HuH-7.5 (cell line): Measurements from ENCODE around the gene RNF114.
"Not testable (repeated sequence)": the region's sequence is repeated elsewhere in the genome, so short reads cannot be mapped to it uniquely, and the experiment has no call there.

ENCODE experiments used
- DNase-seq: peaks from one replicate; pipeline ENCODE4 v3.0.0; 2011; ENCODE audit warnings: low spot score

Gene RNF114

DNA sequence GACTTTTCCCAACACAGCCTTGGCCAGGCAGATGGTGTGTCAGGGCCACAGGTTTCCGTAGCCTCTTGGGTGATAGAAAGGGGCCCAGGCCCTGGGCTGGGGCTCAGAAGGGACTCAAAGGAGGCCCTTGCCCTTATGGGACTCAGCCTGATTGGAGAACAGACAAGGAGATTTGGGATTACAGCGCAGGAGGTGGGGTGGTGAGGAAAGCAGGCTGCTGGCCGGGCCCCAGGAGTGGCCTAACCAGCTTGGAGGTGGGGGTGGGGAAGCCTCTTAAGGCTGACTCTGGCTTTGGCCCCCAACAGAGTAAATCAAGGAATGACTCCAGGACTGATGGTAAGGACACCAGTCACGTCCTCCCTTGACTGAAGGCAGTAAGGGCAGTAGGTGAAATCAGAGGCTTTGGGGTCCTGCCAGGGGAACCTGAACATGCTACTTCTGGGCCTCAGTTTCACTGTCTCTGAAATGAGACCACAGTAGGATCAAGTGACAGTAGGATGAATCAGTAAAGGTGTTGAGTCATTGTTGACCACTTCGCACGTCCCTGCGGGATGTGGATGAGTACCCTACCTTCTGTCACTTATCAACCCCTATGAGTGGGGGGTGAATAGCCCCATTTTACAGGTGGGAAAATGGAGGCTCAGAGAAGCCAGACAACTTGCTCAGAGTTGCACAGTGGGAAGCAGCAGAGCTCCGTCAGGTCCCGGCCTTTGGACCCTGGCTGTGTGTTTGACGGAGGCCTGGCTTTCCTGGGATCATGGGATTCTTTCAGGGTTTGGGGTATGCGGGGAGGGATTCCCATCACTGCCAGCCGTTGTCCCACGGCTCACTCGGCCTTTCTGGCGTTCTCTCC, 51.0 kb downstream of the RNF114 start:
- no peak for DNase-seq

DNA sequence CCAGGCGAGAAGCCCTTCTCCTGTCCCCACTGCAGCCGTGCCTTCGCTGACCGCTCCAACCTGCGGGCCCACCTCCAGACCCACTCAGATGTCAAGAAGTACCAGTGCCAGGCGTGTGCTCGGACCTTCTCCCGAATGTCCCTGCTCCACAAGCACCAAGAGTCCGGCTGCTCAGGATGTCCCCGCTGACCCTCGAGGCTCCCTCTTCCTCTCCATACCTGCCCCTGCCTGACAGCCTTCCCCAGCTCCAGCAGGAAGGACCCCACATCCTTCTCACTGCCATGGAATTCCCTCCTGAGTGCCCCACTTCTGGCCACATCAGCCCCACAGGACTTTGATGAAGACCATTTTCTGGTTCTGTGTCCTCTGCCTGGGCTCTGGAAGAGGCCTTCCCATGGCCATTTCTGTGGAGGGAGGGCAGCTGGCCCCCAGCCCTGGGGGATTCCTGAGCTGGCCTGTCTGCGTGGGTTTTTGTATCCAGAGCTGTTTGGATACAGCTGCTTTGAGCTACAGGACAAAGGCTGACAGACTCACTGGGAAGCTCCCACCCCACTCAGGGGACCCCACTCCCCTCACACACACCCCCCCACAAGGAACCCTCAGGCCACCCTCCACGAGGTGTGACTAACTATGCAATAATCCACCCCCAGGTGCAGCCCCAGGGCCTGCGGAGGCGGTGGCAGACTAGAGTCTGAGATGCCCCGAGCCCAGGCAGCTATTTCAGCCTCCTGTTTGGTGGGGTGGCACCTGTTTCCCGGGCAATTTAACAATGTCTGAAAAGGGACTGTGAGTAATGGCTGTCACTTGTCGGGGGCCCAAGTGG, 51.9 kb downstream of the RNF114 start:
- DNase-seq: no peak

DNA sequence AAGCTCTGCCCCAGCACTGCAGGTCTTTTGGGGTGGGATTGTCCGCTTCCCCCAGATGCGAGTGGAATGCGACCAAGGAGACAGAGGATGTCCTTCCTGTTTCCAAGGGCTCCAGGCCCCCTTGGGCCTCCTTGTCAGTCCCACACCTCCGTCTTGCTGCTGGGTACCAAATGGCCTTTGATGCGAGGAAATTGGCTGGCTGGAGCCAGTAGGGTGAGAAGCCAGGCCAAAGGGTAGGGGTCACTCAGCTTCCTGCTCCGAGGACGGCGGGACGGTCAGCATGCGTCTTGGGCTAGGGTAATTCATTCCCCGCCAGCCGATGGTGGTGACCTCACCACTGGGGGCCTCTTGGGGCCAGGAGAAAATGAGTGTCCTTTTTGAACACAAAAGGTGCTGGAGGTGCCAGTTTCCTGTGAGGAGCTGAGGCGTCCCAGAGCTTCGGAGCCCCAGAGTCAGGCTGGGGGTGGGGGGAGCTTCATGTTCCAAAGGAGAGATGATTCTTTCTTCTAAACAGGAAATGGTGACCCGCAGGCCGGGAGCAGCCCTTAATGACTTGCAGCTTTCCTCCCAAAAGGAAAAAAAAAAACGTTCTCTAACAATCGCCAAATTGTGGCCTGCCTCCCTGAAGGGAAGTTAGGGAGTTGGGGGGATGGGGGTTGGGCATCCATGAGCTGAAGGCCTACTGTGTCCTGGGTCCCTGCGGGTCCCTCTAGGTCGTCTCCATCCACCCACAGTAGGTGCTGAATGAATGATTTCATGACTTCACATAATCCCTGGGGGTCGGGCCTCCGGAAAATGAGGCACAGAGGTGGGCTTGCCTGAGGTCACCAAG, 53.3 kb downstream of the RNF114 start:
- DNase-seq: no peak

DNA sequence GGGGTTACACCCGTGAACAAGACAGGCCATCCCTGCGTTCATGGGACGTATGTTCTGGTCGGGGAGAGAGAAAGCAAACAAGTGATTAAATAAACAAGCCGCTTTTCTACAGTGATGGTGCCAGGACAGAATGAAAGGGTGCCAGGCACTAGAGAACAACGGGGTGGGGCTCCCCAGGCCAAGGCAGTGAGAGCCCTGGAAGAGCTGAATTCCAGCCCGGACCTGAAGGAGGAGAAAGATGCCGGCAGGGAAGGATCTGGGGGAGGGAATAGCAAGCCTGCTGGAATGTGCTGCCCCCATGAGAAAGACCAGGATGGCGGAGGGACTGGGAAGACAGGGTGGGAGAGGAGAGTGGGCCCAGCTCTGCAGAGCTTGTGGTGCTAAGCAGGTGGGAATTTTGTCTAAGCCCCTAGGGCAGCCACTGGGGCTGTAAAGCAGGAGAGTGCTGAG, 54.1 kb downstream of the RNF114 start:
- DNase-seq: no peak

DNA sequence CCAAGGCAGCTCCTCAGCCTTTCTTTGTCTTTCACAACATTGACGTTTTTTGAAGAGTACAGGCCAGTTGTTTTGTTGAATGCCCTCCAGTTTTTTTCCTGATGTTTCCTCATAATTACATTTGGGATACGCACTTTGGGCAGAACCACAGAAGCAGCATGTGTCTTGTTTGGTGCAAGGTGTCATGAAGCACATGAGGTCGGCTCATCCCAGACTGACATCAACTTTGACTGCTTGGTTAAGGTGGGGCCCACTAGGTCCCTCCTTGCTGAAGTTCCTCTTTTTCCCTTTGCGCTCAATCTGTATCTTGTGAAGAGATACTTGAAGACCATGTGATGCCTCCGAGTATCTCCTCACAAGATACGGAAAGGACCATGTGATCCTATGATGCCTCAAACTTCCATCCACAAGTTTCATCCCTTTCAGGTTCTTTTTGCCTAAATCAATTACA, 57.1 kb downstream of the RNF114 start:
- DNase-seq: no peak

DNA sequence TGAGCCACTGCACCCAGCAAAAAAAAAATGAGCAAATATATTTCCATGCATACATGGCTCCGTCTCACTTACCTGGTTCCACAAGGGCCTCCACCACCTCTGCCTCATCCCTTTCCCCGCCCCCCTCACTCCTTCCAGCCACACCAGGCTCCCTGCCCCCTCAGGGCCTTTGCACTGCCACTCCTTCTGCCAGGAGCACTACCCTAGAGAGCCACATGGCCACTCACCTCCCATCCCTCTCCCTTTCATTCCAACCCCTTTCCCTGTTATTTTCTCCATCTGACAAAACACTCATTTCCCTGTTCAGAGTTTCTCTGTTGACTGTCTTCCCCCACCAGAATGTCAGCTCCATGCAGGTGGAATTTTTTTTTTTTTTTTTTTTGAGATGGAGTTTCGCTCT, 59.4 kb downstream of the RNF114 start:
- no peak for DNase-seq

DNA sequence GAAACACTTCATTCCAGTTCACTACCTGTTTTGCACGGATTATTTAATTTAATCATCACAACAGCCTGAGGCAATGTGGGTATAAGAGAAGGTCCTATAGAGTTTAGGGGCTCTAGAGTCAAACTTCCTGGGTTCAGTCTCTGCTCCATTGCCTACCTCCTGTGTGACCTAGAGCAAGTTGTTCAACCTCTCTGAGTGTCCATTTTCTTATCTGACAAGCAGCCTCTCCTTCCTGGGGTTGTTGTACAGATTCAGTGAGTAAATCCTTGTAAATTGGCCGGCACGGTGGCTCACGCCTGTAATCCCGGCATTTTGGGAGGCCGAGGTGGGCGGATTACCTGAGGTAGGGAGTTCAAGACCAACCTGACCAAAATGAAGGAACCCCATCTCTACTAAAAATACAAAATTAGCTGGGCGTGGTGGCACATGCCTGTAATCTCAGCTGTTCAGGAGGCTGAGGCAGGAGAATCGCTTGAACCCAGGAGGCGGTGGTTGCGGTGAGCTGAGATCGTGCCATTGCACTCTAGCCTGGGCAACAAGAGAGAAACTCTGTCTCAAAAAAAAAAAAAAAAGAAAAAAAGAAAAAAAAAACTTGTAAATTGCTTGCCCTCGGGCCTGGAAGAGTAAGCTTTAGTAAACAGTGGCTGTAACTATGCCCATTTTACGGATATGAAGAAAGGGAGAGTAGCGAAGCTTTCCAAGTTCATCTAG, 62.4 kb downstream of the RNF114 start:
- not testable (repeated sequence) for DNase-seq

DNA sequence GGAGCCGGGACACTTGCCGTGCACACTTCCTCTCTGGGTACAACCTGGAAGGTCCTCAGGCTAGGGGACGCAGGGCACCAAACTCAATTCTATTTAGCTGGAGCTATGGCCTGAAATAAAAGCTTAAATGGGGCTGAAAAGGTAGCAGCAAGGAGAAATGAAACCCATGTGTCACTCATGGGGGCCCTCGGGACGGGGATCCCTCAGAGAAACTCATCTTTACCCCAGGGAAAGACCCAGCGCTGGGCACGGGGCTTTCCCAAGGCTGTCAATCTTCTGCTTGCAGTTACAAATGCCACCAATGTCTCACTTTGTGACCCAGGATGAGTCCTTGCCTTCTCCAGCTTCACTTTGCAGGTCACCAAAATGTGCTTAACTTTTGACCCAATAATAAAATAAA, 63.1 kb downstream of the RNF114 start:
- no peak for DNase-seq

DNA sequence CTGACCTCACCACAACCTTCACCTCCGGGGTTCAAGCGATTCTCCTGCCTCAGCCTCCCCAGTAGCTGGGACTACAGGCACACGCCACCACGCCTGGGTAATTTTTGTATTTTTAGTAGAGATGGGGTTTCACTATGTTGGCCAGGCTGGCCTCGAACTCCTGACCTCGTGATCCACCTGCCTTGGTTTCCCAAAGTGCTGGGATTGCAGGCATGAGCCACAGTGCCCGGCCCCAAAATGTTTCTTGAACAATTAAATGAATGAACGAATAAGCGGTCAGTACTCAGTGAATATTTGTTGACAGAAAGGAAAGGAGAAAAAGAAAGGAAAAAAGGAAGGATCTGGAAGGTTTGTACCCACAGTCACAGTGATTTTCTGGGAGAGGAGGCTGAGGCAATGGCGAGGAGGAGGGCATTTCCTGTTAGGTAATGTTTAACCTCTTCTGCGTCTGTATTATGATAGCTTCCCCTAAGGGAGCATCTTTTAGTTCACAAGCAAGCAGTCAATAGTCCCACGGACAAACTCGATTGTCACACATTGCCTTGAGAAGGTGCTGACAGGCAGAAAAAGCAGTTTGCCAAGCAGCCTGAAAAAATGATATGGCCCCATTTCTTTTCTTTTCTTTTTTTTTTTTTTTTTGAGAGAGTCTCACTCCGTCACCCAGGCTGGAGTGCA, 64.5 kb downstream of the RNF114 start:
- DNase-seq: not testable (repeated sequence)

DNA sequence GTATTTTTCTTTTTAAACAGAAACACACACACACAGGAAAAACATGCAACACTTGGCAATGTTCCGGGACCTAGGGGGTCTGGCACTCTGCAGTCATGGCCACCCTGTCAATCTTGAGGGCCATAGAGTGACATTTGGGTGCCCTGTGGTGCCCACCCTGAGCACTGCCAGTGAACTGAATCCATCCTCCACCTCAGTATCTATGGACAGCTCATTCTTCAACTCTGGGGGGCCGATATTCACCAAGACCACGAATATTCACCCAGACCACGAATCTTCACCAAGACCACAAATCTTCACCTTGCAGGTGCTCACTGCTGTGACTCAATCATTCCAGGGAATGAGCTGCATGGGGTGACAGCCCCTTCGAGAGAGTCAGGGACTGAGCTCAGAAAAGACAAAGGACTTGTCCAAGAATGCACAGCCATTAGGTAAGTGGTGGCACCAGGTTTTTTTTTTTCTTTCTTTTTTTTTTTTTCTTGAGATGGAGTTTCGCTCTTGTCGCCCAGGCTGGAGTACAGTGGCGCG, 65.7 kb downstream of the RNF114 start:
- no peak for DNase-seq

DNA sequence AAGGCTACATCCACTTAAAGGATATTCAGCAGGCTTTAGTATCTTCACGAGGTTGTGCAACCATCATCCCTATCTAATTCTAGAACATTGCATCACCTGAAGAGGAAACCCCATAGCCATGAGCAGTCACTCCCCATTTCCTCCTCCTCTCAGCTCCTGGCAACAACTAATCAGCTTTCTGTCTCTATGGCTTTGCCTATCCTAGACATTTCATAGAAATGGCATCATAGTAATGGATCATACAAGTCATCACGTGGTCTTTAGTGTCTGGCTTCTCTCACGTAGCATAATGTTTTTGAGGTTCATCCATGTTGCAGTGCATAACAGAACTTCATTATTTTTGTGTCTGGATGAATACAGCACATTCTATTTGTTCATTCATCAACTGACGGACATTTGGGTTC, 67.1 kb downstream of the RNF114 start:
- DNase-seq: no peak
